HG03469 (cell line): Measurements from ENCODE around the gene SPINT2.

ENCODE experiments used
- ATAC-seq: cut with Tn5 transposase; IDR thresholded peaks from one replicate; pipeline ENCODE4 v1.9.1; 2021; ENCODE audit warnings: mild to moderate bottlenecking, moderate library complexity, moderate number of reproducible peaks; ENCODE audit not compliant: unreplicated experiment

The SPINT2 gene

GRCh38 chr19:38291855-38292254 is 27.5 kb downstream of the SPINT2 start:
- no peak for ATAC-seq

- ATAC-seq, result no peak
These were observed 28.9 kb downstream of the SPINT2 start for GRCh38 chr19:38293281-38293680.

- ATAC-seq, result no peak
These were observed 29.7 kb downstream of the SPINT2 start for GRCh38 chr19:38294090-38294489.

GRCh38 chr19:38298821-38299680 is 34.7 kb downstream of the SPINT2 start:
- no peak for ATAC-seq

- ATAC-seq, result no peak
These were observed 39.4 kb downstream of the SPINT2 start, which contains the start of gene C19orf33 for GRCh38 chr19:38303517-38304351. TSS of gene C19orf33 (plus strand) at chr19:38304251. CDS start at chr19:38304262, 11 bp downstream.

- ATAC-seq, result no peak
These were observed 40.0 kb downstream of the SPINT2 start for GRCh38 chr19:38304352-38304865.

GRCh38 chr19:38304866-38305429 is 40.6 kb downstream of the SPINT2 start:
- no peak for ATAC-seq

- no peak for ATAC-seq
These were observed 41.9 kb downstream of the SPINT2 start for GRCh38 chr19:38306236-38306635.

GRCh38 chr19:38307076-38307475 is 42.7 kb downstream of the SPINT2 start:
- ATAC-seq, result no peak

GRCh38 chr19:38307597-38307996 is 43.2 kb downstream of the SPINT2 start:
- no peak for ATAC-seq

GRCh38 chr19:38308006-38308766 is 43.8 kb downstream of the SPINT2 start:
- no peak for ATAC-seq

- no peak for ATAC-seq
These were observed 44.7 kb downstream of the SPINT2 start for GRCh38 chr19:38308926-38309614.

GRCh38 chr19:38309615-38310278 is 45.4 kb downstream of the SPINT2 start:
- ATAC-seq, result no peak

GRCh38 chr19:38310279-38310670 is 45.9 kb downstream of the SPINT2 start:
- ATAC-seq, result no peak

- no peak for ATAC-seq
These were observed 46.6 kb downstream of the SPINT2 start for GRCh38 chr19:38310986-38311385.

GRCh38 chr19:38315657-38316476 is 51.5 kb downstream of the SPINT2 start, which contains the start of gene YIF1B:
TSS of gene YIF1B (minus strand) at chr19:38315947. CDS start at chr19:38315917, 30 bp downstream.
- ATAC-seq, result peak; percentile 60

- ATAC-seq, result no peak
These were observed 52.2 kb downstream of the SPINT2 start for GRCh38 chr19:38316477-38317067.

- ATAC-seq, result no peak
These were observed 52.8 kb downstream of the SPINT2 start for GRCh38 chr19:38317104-38317612.
